H1 (cell line): ENCODE data around the gene NUP50. TPM values are rescaled to one million over a fixed set of nuclear protein-coding genes. Genes with fewer than 3 reads are reported as not detected.

Experiments used
- RNF2 ChIP-seq: fragments of 200-900, 300-1000 bp; sonication (generic); IDR thresholded peaks from 2 replicates; pipeline ENCODE4 v1.7.1; 2016; ENCODE audit warnings: borderline replicate concordance, low read depth, mild to moderate bottlenecking, antibody characterized with exemption, low read length; ENCODE audit not compliant: poor library complexity, severe bottlenecking; ENCODE audit errors: missing control alignments
- polyA plus RNA-seq, 7 experiments: library from polyadenylated mRNA; depleted of rRNA in 3 of 7; stranded (reverse) in 5 of 7; unstranded in 2 of 7; fragments of >200 nt in 5 of 7; fragments of 200-250 nt in 2 of 7; gene quantifications; 1 replicate in 5 of 7; 2 replicates in 1 of 7; 4 replicates in 1 of 7; pipeline versions ENCODE4 v1.2.1 to v1.2.3, GENCODE V29; 2011 to 2013; ENCODE audit warnings: missing spikeins in 2 of 7, mixed read lengths in 2 of 7
- total RNA-seq: library from RNA; stranded (reverse); fragmentation: NEBNext Ultra II Directional; extraction: Animal tissue kit (Norgen Biotek cat#: 25700); gene quantifications from 2 replicates; pipeline ENCODE4 v1.2.1, GENCODE V29; 2021

Gene NUP50
- total and polyA plus RNA-seq, 2 of the 8 experiments (the other 6 are each of a cell fraction or from before 2014, with no cell fraction given) = 20.0 to 112 TPM

DNA sequence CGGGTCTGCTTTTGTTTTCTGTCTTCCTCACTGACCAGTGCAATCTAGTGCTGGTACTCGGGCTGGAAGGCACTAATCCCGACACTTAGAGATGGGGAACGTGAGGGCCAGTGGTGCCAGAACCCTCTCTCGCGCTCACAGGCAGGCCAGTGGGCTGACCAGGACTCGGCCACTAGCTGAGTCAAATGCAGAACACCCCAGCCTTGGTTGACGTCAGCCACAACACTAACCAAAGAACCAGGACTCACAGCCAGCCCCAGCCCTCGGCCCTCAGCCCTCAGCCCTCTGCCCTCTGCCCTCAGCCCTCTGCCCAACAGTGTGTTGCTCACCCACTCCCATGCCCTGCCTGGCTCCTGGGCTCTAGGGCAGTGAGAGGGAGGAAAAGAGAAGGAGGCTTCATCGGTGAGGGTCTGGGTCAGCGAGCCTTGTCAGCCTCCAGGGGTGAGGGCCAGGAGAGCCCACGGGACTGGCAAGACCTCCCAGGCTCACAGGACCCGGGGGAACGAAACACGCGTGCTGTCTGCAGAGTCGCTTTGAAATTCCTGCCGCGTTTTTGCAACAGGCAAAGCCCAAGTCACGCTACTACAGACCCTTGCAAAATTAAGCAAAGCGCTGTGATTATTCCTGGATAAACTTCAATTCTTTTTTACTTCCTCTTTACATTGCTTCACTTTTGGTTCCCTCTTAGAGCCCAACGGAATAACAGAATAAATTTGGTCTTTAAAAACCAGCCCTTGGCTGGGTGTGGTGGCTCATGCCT lies 49.4 kb downstream of the NUP50 start (continued):
- no peak for TF ChIP-seq RNF2
- TF ChIP-seq, all 59 proteins: peak for 0
